GM18511 (cell line): ENCODE measurements around the gene TOX3.

Experiments
- ATAC-seq: cut with Tn5 transposase; IDR thresholded peaks from one replicate; pipeline ENCODE4 v1.9.1; 2021; ENCODE audit warnings: mild to moderate bottlenecking, moderate library complexity; ENCODE audit not compliant: unreplicated experiment

Gene TOX3

GRCh38 chr16:52455549-52456277, 91.2 kb downstream of the TOX3 start:
- no peak for ATAC-seq

GRCh38 chr16:52453644-52454043, 93.3 kb downstream of the TOX3 start:
- no peak for ATAC-seq

GRCh38 chr16:52451971-52452421, 94.9 kb downstream of the TOX3 start:
- no peak for ATAC-seq

GRCh38 chr16:52450916-52451315, 96.0 kb downstream of the TOX3 start:
- ATAC-seq = no peak

- ATAC-seq = no peak
Measured at GRCh38 chr16:52450241-52450640, 96.7 kb downstream of the TOX3 start.

GRCh38 chr16:52446080-52446479, 100.9 kb downstream of the TOX3 start:
- ATAC-seq = no peak

- no peak for ATAC-seq
Measured at GRCh38 chr16:52441886-52442285, 105.1 kb downstream of the TOX3 start.

GRCh38 chr16:52440248-52440647, 106.7 kb downstream of the TOX3 start:
- no peak for ATAC-seq

GRCh38 chr16:52439750-52440149, 107.2 kb downstream of the TOX3 start:
- ATAC-seq = no peak

GRCh38 chr16:52439171-52439701, 107.7 kb downstream of the TOX3 start:
- no peak for ATAC-seq

- ATAC-seq = no peak
Measured at GRCh38 chr16:52437277-52437670, 109.7 kb downstream of the TOX3 start.

GRCh38 chr16:52436339-52437276, 110.3 kb downstream of the TOX3 start:
- ATAC-seq = no peak

- ATAC-seq = no peak
Measured at GRCh38 chr16:52434224-52434623, 112.7 kb downstream of the TOX3 start.

- no peak for ATAC-seq
Measured at GRCh38 chr16:52433643-52434042, 113.3 kb downstream of the TOX3 start.

GRCh38 chr16:52424591-52424990, 122.4 kb downstream of the TOX3 start:
- ATAC-seq = no peak

- ATAC-seq = no peak
Measured at GRCh38 chr16:52422307-52422706, 124.6 kb downstream of the TOX3 start.

- no peak for ATAC-seq
Measured at GRCh38 chr16:52418201-52418600, 128.7 kb downstream of the TOX3 start.

- no peak for ATAC-seq
Measured at GRCh38 chr16:52416888-52417287, 130.1 kb downstream of the TOX3 start.

- no peak for ATAC-seq
Measured at GRCh38 chr16:52411011-52411410, 135.9 kb downstream of the TOX3 start.

- no peak for ATAC-seq
Measured at GRCh38 chr16:52408191-52408845, 138.6 kb downstream of the TOX3 start.

- no peak for ATAC-seq
Measured at GRCh38 chr16:52407778-52408177, 139.2 kb downstream of the TOX3 start.
